ENCODE measurements around the gene HAS3.

Gene HAS3

DNA sequence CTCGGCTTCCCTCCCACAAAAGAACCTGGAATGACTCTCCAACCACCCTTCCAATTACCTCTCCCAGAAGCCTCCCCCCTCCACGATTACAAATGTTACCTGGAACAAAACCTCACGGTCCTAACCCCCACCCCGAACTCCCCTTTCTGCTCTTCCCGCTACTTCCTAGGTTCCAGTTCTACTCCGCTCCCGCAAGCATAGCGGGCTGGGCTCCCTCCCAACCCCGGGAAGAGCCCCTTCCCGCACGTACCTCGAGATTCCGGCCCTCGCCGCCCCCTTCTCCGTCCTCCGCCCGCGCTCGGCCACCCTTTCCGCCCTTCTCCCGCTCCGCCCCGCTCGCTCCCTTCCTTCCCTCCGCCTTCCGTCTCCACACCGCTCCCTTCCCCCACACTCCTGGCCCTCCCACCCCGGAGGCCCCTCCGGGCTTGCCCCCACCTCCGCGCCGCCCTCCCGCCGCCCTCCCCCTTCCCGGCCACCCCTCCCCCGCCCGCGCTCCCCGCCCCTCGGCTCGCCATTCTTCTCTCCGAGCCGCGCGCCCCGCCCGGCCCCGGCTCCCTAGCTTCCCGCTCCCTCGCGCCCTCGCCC lies 26.5 kb downstream of the HAS3 start (continued):
- TF ChIP-seq, protein P1, sequence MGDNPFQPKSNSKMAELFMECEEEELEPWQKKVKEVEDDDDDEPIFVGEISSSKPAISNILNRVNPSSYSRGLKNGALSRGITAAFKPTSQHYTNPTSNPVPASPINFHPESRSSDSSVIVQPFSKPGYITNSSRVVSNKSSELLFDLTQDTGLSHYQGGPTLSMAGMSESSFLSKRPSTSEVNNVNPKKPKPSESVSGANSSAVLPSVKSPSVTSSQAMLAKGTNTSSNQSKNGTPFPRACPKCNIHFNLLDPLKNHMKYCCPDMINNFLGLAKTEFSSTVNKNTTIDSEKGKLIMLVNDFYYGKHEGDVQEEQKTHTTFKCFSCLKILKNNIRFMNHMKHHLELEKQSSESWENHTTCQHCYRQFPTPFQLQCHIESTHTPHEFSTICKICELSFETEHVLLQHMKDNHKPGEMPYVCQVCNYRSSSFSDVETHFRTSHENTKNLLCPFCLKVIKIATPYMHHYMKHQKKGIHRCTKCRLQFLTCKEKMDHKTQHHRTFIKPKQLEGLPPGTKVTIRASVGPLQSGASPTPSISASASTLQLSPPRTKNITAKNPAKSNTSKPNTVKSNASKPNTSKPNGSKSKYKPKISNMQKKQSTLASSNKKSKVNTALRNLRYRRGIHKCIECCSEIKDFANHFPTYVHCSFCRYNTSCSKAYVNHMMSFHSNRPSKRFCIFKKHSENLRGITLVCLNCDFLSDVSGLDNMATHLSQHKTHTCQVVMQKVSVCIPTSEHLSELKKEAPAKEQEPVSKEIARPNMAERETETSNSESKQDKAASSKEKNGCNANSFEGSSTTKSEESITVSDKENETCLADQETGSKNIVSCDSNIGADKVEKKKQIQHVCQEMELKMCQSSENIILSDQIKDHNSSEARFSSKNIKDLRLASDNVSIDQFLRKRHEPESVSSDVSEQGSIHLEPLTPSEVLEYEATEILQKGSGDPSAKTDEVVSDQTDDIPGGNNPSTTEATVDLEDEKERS (tag by site-specific recombination; IDR thresholded peaks at IDR 0.05) = no peak
- TF ChIP-seq ZNF549 (tag by site-specific recombination; IDR thresholded peaks at IDR 0.05) (no peak), ZNF624 (tag by site-specific recombination; IDR thresholded peaks at IDR 0.05) (no peak), BCL11B (tag by site-specific recombination; IDR thresholded peaks at IDR 0.05; ENCODE audit: low read depth) (0 out of 2 replicates have a peak, but pooled peaks have one; percentile 33), ZNF2 (tag by site-specific recombination; IDR thresholded peaks at IDR 0.05) (no peak; the same call in 1 of the 2 replicates), ZNF76 (tag by site-specific recombination; IDR thresholded peaks at IDR 0.05; ENCODE audit: borderline replicate concordance, low read depth) (peak; percentile 58; the same call in 1 of the 2 replicates), KLF9 (tag by site-specific recombination; IDR thresholded peaks at IDR 0.05; ENCODE audit: low read depth) (peak; percentile 80), ZBTB26 (tag by site-specific recombination; optimal IDR thresholded peaks at IDR 0.05) (peak; percentile 35), ZBTB21 (tag by site-specific recombination; IDR thresholded peaks at IDR 0.05) (0 out of 2 replicates have a peak, but pooled peaks have one; percentile 15), ZNF169 (tag by site-specific recombination; IDR thresholded peaks at IDR 0.05) (no peak), ZNF311 (tag by site-specific recombination; IDR thresholded peaks at IDR 0.05; ENCODE audit: borderline replicate concordance) (no peak), ZNF184 (tag by site-specific recombination; IDR thresholded peaks at IDR 0.05) (no peak), ZNF660 (tag by site-specific recombination; IDR thresholded peaks at IDR 0.05) (0 out of 2 replicates have a peak, but pooled peaks have one; percentile 7), ZNF830 (tag by site-specific recombination; IDR thresholded peaks at IDR 0.05; ENCODE audit: low read depth) (no peak), ZNF843 (tag by site-specific recombination; IDR thresholded peaks at IDR 0.05) (peak; percentile 84), ZNF16 (tag by site-specific recombination; IDR thresholded peaks at IDR 0.05; ENCODE audit: low read depth) (no peak), OVOL3 (tag by site-specific recombination; IDR thresholded peaks at IDR 0.05) (peak; percentile 14; the same call in 1 of the 2 replicates), KLF8 (tag by site-specific recombination; IDR thresholded peaks at IDR 0.05) (peak; percentile 60; the same call in 1 of the 2 replicates), ZNF366 (tag by site-specific recombination; conservative IDR thresholded peaks at IDR 0.05) (no peak), ZNF133 (tag by site-specific recombination; IDR thresholded peaks at IDR 0.05) (peak; percentile 19; the same call in 1 of the 2 replicates), ZNF10 (tag by site-specific recombination; IDR thresholded peaks at IDR 0.05) (peak; percentile 26; the same call in 1 of the 2 replicates), ZNF394 (tag by site-specific recombination; IDR thresholded peaks at IDR 0.05; ENCODE audit: borderline replicate concordance) (peak; percentile 39; the same call in 1 of the 2 replicates), ZNF214 (tag by site-specific recombination; IDR thresholded peaks at IDR 0.05; ENCODE audit: borderline replicate concordance) (no peak), ZNF776 (tag by site-specific recombination; IDR thresholded peaks at IDR 0.05; ENCODE audit: borderline replicate concordance) (no peak)
- TF ChIP-seq, protein P2, sequence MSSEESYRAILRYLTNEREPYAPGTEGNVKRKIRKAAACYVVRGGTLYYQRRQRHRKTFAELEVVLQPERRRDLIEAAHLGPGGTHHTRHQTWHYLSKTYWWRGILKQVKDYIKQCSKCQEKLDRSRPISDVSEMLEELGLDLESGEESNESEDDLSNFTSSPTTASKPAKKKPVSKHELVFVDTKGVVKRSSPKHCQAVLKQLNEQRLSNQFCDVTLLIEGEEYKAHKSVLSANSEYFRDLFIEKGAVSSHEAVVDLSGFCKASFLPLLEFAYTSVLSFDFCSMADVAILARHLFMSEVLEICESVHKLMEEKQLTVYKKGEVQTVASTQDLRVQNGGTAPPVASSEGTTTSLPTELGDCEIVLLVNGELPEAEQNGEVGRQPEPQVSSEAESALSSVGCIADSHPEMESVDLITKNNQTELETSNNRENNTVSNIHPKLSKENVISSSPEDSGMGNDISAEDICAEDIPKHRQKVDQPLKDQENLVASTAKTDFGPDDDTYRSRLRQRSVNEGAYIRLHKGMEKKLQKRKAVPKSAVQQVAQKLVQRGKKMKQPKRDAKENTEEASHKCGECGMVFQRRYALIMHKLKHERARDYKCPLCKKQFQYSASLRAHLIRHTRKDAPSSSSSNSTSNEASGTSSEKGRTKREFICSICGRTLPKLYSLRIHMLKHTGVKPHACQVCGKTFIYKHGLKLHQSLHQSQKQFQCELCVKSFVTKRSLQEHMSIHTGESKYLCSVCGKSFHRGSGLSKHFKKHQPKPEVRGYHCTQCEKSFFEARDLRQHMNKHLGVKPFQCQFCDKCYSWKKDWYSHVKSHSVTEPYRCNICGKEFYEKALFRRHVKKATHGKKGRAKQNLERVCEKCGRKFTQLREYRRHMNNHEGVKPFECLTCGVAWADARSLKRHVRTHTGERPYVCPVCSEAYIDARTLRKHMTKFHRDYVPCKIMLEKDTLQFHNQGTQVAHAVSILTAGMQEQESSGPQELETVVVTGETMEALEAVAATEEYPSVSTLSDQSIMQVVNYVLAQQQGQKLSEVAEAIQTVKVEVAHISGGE (tag by site-specific recombination; conservative IDR thresholded peaks at IDR 0.05; ENCODE audit: low read depth) = peak; percentile 64
- TF ChIP-seq, protein P3, sequence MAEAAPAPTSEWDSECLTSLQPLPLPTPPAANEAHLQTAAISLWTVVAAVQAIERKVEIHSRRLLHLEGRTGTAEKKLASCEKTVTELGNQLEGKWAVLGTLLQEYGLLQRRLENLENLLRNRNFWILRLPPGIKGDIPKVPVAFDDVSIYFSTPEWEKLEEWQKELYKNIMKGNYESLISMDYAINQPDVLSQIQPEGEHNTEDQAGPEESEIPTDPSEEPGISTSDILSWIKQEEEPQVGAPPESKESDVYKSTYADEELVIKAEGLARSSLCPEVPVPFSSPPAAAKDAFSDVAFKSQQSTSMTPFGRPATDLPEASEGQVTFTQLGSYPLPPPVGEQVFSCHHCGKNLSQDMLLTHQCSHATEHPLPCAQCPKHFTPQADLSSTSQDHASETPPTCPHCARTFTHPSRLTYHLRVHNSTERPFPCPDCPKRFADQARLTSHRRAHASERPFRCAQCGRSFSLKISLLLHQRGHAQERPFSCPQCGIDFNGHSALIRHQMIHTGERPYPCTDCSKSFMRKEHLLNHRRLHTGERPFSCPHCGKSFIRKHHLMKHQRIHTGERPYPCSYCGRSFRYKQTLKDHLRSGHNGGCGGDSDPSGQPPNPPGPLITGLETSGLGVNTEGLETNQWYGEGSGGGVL (tag by site-specific recombination; IDR thresholded peaks at IDR 0.05) = peak; percentile 95
- TF ChIP-seq, protein P4, sequence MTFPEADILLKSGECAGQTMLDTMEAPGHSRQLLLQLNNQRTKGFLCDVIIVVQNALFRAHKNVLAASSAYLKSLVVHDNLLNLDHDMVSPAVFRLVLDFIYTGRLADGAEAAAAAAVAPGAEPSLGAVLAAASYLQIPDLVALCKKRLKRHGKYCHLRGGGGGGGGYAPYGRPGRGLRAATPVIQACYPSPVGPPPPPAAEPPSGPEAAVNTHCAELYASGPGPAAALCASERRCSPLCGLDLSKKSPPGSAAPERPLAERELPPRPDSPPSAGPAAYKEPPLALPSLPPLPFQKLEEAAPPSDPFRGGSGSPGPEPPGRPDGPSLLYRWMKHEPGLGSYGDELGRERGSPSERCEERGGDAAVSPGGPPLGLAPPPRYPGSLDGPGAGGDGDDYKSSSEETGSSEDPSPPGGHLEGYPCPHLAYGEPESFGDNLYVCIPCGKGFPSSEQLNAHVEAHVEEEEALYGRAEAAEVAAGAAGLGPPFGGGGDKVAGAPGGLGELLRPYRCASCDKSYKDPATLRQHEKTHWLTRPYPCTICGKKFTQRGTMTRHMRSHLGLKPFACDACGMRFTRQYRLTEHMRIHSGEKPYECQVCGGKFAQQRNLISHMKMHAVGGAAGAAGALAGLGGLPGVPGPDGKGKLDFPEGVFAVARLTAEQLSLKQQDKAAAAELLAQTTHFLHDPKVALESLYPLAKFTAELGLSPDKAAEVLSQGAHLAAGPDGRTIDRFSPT (tag by site-specific recombination; IDR thresholded peaks at IDR 0.05) = no peak
